GM21367 (cell line): ENCODE results near the gene DUOX2.
"Not testable (repeated sequence)": the region's sequence is repeated elsewhere in the genome, so short reads cannot be mapped to it uniquely, and the experiment has no call there.

ENCODE experiments used
- ATAC-seq: cut with Tn5 transposase; IDR thresholded peaks from one replicate; pipeline ENCODE4 v1.9.1; 2021; ENCODE audit not compliant: unreplicated experiment

The DUOX2 gene

DNA sequence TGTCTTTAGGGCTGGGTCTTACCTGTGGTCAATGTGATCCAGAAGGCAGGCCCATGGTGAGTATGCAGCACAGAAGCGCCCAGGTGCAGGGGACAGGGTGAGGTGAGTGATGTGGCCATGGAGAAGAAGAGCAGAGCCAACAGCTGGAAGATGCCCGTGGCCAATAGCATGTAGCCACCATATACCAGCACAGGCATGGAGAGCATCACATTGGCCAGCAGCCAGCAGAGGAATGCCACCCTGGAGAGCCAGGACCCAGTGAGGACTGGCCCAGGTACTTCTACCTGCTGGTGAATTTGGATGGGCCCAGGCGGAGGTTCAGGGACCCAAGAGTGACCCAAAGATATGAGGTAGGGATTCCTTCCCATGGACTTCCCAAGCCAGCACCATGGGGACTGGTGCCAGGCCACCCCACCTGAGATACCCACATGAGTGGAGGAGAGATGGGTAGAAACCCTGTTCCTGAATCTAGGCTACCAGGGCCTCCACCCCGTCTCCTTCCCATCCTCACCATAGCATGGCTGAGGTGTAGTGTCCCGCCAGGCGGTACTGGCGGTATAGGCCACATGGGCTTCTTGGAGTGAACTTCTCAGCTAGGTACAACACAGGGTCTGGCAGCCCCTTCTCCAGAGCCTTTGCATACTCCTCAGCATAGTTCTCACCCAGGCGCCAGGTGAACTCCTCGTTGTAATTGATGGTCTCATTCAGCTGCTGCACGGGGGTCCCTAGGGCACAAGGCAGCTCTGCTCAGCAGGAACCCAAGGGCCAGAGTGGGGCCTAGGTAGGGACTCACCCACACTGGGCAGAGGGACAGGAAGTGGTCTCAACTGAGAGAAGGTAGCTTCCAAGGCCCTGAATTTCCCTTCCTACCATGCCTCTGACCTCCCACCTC lies 6.4 kb upstream of the DUOX2 start:
- no peak for ATAC-seq

DNA sequence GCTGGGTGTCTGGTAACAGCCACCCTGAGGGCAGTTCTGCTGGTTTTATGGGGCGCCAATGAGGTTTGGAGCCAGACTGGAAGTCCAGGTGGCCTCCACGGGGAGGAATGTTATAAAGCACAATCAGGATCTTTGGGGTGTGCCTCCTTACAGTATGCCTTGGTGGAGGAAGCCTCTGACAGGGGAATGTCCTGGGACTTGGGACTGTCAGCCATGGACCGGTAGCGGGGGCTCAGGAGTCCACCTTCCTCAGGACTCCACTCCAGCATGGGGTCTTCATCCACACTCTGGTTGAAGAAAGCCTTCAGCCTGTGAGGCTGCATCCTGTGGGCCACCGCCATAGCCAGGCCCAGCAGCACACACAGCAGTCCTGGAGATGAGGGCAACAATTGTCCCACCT lies 5.0 kb upstream of the DUOX2 start:
- ATAC-seq = no peak

GRCh38 chr15:45118131-45118588 lies 4.2 kb upstream of the DUOX2 start:
- ATAC-seq = peak; percentile 87

DNA sequence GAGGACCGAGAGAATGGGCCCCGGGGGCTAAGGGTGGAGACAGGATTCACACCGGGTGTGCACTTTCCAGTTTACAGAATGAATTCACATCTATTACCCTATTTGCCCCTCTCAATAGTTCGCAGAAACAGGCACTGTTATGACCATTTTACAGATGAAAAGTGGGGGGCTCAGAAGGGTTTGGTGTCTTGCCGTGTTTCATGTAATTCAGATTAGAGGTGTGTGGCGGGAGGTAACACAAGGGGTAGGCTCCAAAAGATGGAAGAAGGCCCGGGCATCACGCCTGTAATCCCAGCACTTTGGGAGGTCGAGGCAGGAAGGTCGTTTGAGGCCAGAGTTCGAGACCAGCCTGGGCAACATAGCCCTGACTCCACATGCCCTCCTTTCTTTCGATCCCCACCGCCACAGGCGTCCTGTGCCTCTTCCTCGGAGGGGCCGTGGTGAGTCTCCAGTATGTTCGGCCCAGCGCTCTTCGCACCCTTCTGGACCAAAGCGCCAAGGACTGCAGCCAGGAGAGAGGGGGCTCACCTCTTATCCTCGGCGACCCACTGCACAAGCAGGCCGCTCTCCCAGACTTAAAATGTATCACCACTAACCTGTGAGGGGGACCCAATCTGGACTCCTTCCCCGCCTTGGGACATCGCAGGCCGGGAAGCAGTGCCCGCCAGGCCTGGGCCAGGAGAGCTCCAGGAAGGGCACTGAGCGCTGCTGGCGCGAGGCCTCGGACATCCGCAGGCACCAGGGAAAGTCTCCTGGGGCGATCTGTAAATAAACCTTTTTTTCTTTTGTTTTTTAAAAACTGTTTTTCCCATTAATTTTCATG lies 3.5 kb upstream of the DUOX2 start:
- no peak for ATAC-seq

DNA sequence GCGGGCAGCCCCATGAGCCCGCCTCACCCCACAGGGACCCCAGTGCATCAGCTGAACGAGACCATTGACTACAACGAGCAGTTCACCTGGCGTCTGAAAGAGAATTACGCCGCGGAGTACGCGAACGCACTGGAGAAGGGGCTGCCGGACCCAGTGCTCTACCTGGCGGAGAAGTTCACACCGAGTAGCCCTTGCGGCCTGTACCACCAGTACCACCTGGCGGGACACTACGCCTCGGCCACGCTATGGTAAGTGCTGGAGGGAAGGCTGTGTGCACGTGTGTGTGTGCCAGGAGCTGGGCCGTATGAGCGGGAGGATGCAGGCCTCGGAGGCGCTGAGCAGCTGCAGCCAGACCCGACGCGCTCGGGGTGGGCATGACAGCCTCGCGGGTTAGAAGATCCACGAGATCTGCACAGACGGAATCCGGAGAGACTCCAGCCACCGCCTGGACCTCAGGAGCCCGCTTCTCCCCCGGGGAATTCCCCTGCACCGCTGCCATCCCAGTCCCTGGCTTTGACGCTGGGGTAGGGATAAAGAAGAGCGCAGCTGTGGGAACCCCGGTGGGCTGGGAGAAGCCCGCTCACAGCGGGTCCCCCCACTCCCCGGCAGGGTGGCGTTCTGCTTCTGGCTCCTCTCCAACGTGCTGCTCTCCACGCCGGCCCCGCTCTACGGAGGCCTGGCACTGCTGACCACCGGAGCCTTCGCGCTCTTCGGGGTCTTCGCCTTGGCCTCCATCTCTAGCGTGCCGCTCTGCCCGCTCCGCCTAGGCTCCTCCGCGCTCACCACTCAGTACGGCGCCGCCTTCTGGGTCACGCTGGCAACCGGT lies 2.7 kb upstream of the DUOX2 start:
- ATAC-seq = no peak

DNA sequence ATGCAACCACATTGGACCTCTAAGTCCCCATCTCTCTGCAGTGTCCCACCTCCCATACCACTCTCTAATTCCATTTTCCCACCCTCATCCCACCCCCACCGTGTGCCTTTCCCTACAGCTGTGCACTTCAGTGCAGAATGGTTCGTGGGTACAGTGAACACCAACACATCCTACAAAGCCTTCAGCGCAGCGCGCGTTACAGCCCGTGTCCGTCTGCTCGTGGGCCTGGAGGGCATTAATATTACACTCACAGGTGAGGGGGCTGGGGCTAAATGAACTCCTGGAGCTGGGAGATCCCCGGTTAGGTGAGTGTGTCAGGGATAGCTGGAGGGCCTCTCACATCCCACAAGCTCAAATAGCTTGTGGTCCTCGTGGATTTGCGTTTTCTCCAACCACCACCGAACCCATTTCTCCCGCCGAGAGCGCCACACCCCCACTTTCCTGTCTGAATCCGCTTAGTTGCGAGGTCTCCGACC lies 2.1 kb upstream of the DUOX2 start:
- ATAC-seq = no peak

DNA sequence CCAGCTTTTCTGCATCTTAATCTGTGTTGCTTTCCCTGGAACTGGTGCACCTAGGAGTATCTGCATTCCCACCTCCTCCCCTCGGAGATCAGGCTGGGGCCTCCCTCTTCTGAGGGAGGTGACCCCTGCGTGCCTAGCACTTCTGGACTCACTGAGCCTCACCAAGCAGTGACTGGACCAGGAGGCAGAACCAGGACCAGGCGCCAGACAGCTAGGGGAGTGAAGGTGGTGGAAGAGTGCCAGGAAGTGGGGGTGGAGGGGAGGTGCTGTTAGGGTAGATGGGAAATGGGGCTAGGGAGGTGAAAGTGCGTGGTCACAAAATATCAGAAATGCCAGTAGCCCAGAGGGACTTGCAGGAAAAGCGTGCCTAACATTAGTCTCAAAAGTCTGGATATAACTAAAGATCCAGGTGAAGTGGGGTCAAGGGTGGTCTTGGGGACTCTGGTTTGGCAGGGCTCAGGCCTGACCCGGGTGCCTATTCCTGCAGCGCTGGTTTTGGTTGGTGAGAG lies 1.4 kb upstream of the DUOX2 start:
- ATAC-seq = no peak

- no peak for ATAC-seq
These were observed 746 bp upstream of the DUOX2 start for GRCh38 chr15:45114751-45115085.

GRCh38 chr15:45113380-45113990 lies 487 bp downstream of the DUOX2 start:
- ATAC-seq = no peak

DNA sequence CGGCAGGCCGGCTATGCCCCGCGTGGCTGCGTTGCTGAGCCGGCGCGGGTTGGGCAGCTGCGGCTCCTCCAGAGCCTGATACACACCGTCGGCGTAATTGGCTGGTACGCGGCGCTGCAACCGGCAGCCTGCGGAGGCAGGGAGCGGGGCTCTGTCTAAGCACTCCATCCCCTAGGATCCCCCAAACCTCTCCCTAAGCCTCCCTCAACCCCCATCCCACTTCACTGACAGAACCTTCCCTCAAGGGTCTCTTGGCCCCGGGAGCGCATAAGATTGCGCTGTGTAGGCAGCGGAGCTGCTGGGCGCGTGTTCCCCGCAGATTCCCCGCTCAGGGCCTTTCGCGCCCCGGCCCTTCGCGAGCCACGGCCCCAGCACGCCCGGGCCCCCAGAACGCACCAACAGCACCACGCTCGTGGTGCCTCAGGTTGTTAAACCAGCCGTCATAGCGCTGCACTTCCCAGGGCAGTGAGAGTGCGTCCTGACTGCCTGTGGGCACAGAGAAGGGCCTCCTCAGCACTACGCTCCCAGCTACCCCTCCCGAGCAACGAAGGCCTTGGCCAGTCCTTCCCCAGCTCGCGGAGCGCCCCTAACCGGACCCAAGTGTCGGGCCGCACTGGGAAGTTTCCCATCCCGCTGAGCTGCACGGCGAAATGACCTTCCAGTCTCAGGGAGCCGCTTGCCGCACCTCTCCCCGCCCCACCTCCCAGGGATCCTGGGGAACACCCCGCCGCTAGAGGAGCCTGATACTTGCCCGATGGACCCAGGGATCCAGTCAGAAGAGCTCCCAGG lies 1.2 kb downstream of the DUOX2 start:
- no peak for ATAC-seq

GRCh38 chr15:45112143-45112590 lies 1.8 kb downstream of the DUOX2 start:
- ATAC-seq = no peak

GRCh38 chr15:45111390-45112142 lies 2.4 kb downstream of the DUOX2 start:
- ATAC-seq = no peak

GRCh38 chr15:45110256-45110820 lies 3.6 kb downstream of the DUOX2 start:
- ATAC-seq = no peak

- ATAC-seq = no peak
These were observed 5.9 kb downstream of the DUOX2 start for GRCh38 chr15:45107941-45108630.

- ATAC-seq = no peak
These were observed 7.8 kb downstream of the DUOX2 start for GRCh38 chr15:45106002-45106790.

GRCh38 chr15:45105586-45105985 lies 8.4 kb downstream of the DUOX2 start:
- no peak for ATAC-seq

DNA sequence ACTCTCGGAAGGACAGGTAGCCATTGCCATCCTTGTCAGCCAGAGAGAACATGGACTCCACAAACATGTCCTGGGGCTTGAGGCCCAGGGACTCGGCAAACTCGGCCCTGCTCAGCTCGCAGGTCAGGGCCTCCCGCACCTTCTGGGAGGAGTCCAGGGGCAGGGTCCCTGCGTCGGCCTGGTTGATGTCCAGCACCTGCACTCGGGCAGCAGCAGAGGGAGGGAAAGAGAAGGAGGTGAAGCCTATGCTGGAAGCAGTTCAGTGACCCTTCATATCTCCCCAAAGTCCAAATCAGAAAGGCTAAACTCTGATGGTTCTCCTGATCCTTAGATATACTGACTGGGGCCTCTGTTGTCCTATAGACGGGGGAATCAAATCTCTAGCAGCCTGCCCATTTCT lies 9.8 kb downstream of the DUOX2 start:
- not testable (repeated sequence) for ATAC-seq
